ENCODE data around the gene KCNE2.
"Not testable (repeated sequence)": the region's sequence is repeated elsewhere in the genome, so short reads cannot be mapped to it uniquely, and the experiment has no call there.

Gene KCNE2

DNA sequence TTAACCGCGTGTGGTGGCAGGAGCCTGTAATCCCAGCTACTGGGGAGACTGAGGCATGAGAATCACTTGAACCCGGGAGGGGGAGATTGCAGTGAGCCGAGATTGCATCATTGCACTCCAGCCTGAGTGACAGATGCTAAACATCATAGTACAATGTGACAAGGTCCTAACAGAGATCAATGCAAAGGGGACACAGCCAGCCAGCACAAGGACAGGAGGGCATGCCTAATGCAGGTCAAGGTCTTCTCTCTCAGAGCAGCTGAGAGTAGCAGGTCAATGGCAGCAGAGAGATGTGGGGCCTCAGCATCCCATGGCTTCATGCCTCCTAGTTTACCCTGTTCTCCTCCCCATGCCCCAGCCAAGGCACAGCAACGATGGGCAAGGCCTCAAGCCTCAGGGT, 8.5 kb downstream of the KCNE2 start:
- DNase-seq (ENCODE audit: low read depth): no peak
- TF ChIP-seq, protein P1, sequence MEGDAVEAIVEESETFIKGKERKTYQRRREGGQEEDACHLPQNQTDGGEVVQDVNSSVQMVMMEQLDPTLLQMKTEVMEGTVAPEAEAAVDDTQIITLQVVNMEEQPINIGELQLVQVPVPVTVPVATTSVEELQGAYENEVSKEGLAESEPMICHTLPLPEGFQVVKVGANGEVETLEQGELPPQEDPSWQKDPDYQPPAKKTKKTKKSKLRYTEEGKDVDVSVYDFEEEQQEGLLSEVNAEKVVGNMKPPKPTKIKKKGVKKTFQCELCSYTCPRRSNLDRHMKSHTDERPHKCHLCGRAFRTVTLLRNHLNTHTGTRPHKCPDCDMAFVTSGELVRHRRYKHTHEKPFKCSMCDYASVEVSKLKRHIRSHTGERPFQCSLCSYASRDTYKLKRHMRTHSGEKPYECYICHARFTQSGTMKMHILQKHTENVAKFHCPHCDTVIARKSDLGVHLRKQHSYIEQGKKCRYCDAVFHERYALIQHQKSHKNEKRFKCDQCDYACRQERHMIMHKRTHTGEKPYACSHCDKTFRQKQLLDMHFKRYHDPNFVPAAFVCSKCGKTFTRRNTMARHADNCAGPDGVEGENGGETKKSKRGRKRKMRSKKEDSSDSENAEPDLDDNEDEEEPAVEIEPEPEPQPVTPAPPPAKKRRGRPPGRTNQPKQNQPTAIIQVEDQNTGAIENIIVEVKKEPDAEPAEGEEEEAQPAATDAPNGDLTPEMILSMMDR (conservative IDR thresholded peaks at IDR 0.05; ENCODE audit: low read length): no peak
- no peak overlapping the region for H3K4me3 ChIP-seq (ENCODE audit: low read length)

- not testable (repeated sequence) for DNase-seq (ENCODE audit: low read depth); H3K4me3 ChIP-seq (ENCODE audit: low read length)
Measured at GRCh38 chr21:34374462-34374861, 10.7 kb downstream of the KCNE2 start.

GRCh38 chr21:34374940-34375618, 11.3 kb downstream of the KCNE2 start, which contains the start of gene SMIM11:
SMIM11 (plus strand) TSS chr21:34375507; CDS start chr21:34379505, 3,998 bp downstream.
- H3K4me3 ChIP-seq (ENCODE audit: low read length); DNase-seq (ENCODE audit: low read depth): not testable (repeated sequence)

- not testable (repeated sequence) for DNase-seq (ENCODE audit: low read depth); H3K4me3 ChIP-seq (ENCODE audit: low read length)
Measured at GRCh38 chr21:34375619-34375972, 11.8 kb downstream of the KCNE2 start.

DNA sequence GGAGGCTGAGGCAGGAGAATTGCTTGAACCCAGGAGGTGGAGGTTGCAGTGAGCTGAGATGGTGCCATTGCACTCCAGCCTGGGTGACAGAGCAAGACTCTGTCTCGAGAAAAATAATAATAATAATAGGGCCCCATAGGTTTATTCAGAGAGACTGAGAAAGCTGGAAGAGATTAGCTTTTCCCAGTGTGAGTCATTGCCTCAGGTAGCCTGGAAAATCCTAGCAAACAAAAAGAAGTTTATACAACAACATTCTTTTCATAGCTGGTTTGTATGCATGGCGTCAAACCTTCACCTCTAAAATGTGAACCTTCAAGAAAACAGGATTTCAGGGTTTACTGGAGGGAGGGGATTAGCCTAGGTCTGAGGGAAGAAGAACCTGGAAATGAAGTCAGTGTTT, 19.3 kb downstream of the KCNE2 start:
- H3K4me3 ChIP-seq (ENCODE audit: low read length); DNase-seq (ENCODE audit: low read depth): not testable (repeated sequence)

- DNase-seq (ENCODE audit: low read depth); H3K4me3 ChIP-seq (ENCODE audit: low read length): not testable (repeated sequence)
Measured at GRCh38 chr21:34383724-34384415, 20.1 kb downstream of the KCNE2 start.

- not testable (repeated sequence) for DNase-seq (ENCODE audit: low read depth); H3K4me3 ChIP-seq (ENCODE audit: low read length)
Measured at GRCh38 chr21:34400522-34400921, 36.7 kb downstream of the KCNE2 start.

DNA sequence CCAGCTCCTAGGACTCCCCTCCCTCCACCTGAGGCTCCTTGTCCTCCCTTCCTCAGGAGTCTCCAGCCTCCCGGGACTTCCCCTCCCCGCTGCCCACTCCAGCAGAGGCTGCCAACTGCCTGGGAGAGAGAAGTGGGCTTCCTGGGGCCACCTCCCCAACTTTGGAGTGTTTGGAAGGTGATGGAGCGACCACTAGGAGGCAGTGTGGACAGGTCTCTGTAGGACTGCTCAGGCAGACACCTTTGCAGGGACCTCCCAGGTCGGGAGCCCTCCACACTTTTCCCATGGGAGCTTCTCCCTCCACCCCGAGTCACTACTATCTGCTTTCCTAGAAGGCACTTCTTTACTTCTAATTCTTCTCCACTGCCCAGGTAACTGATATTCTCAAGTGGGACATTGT, 40.9 kb downstream of the KCNE2 start:
- H3K4me3 ChIP-seq (ENCODE audit: low read length); DNase-seq (ENCODE audit: low read depth): not testable (repeated sequence)

DNA sequence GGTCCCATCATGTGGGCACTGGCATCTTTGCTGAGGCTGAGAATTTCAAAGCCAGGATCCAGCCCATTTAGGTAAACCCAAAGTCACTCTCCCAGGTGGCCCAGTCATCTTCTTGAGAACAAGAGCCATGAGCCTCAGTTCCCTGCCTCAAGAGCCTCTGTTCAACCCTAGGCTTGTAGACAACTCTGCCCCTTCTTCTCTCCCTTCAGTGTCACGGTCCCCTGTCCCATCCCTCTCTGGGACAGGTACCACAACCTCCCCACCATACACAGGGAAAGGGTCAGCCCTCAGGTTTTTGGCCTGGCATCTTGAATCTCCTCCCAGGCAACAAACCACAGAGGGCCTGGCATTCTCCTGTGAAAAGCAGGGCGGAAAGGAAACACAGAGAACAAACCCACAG, 41.9 kb downstream of the KCNE2 start:
- not testable (repeated sequence) for H3K4me3 ChIP-seq (ENCODE audit: low read length); DNase-seq (ENCODE audit: low read depth)

GRCh38 chr21:34406102-34406501, 42.3 kb downstream of the KCNE2 start:
- DNase-seq (ENCODE audit: low read depth); H3K4me3 ChIP-seq (ENCODE audit: low read length): not testable (repeated sequence)

GRCh38 chr21:34406676-34407075, 42.9 kb downstream of the KCNE2 start:
- DNase-seq (ENCODE audit: low read depth): not testable (repeated sequence)

DNA sequence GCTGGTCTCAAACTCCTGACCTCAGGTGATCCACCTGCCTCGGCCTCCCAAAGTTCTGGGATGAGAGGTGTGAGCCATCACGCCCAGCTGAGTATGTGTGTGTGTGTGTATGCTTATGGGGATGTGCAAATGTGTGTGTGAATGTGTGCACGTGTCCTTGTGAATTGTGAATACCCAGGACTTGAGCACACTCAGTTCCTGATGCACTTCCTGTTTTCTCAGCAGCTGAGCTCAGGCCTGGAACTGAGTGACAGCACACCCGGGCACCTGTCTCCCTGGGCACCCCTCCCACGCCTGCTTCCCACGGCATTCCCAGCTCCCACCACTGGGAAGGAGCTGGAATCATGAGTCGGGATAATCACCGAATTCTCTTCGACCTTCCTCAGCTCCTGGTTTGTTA, 43.5 kb downstream of the KCNE2 start:
- not testable (repeated sequence) for H3K4me3 ChIP-seq (ENCODE audit: low read length); DNase-seq (ENCODE audit: low read depth)

More at GRCh38 chr21:34406676-34407075, 42.9 kb downstream of the KCNE2 start:
- H3K4me3 ChIP-seq (ENCODE audit: low read length): not testable (repeated sequence)

DNA sequence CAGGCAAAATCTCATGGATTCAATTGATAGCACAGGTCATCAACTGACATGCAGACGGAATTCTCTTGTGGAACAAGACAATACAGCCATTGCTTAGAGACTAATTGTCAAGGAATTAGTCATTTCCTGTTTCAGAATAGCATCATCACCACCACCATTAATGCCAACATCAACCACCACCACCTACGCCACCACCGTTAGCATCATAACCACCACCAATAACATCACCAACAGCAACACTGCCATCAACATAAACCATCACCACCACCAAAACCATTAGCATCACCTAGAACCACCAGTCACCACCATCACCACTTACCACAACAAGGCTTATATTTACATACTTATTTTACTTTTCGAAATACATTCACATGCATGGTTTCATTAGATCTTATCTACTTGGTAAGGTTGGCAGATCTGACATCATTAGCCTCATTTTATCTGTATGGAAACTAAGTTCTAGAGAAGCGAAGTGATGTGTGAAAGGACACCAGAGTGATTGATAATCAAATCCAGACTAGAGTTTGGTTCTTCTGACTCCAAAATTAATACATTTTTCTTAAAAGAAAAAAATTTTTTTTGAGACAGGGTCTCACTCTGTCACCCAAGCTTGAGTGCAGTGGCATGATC, 53.8 kb downstream of the KCNE2 start:
- DNase-seq (ENCODE audit: low read depth); H3K4me3 ChIP-seq (ENCODE audit: low read length): not testable (repeated sequence)
